Heart left ventricle (tissue), 16 donors: ENCODE measurements around the gene IDUA. TPM values are rescaled to one million over a fixed set of nuclear protein-coding genes. Genes with fewer than 3 reads are reported as not detected.
"Not testable (repeated sequence)": the region's sequence is repeated elsewhere in the genome, so short reads cannot be mapped to it uniquely, and the experiment has no call there.

ENCODE experiments used
- ATAC-seq, 4 donors: fragments of 200-7000 bp; cut with Tn5 transposase; one replicate each; pipeline ENCODE4 v1.9.1; 2020 to 2022; ENCODE audit warnings: moderate library complexity in 4 of 4, mild to moderate bottlenecking in 3 of 4, moderate number of reproducible peaks in 1 of 4
- DNase-seq, 5 donors: peaks; one replicate each; pipeline ENCODE4 v3.0.0-alpha.2; 2020
- H3K27ac ChIP-seq, 12 donors: fragments of 200-600 bp; sonication (generic) in 4 of 12; one replicate each; pipeline versions ENCODE4 v1.5.0 to v1.8.0; 2016 to 2022; ENCODE audit warnings: mild to moderate bottlenecking in 2 of 12
- H3K27me3 ChIP-seq, 9 donors: fragments of 200-600 bp; sonication (generic) in 2 of 9; one replicate each; pipeline versions ENCODE4 v1.5.1 to v1.8.0; 2016 to 2022; ENCODE audit warnings: mild to moderate bottlenecking in 3 of 9
- H3K36me3 ChIP-seq, 9 donors: fragments of 200-600 bp; sonication (generic) in 2 of 9; one replicate each; pipeline versions ENCODE4 v1.5.0 to v1.8.0; 2018 to 2022; ENCODE audit warnings: mild to moderate bottlenecking in 2 of 9
- H3K4me1 ChIP-seq, 12 donors: fragments of 200-600 bp; sonication (generic) in 4 of 12; one replicate each; pipeline versions ENCODE4 v1.5.0 to v1.8.0; 2016 to 2022; ENCODE audit warnings: mild to moderate bottlenecking in 3 of 12
- H3K4me3 ChIP-seq, 12 donors: fragments of 200-600 bp; sonication (generic) in 4 of 12; one replicate each; pipeline versions ENCODE4 v1.5.0 to v1.8.0; 2017 to 2022; ENCODE audit warnings: mild to moderate bottlenecking in 9 of 12, moderate library complexity in 4 of 12
- H3K9me3 ChIP-seq, 12 donors: fragments of 200-600 bp; sonication (generic) in 4 of 12; one replicate each; pipeline versions ENCODE4 v1.5.0 to v1.8.0; 2016 to 2022; ENCODE audit warnings: mild to moderate bottlenecking in 1 of 12
- CTCF ChIP-seq, 12 donors: fragments of 200-600 bp; sonication (generic) in 4 of 12; IDR thresholded peaks; one replicate each; pipeline versions ENCODE4 v1.5.0 to v1.8.0; 2018 to 2022; ENCODE audit warnings: antibody characterized with exemption in 12 of 12, mild to moderate bottlenecking in 5 of 12
- POLR2A ChIP-seq, 2 donors: fragments of 450-650 bp; IDR thresholded peaks; one replicate each; pipeline ENCODE4 v1.6.1; 2017; ENCODE audit warnings: antibody characterized with exemption in 2 of 2, mild to moderate bottlenecking in 2 of 2, moderate library complexity in 2 of 2
- WGBS, 4 donors: extraction: QIAGEN DNeasy Blood & Tissue Kit in 2 of 4; methylation state at CpG; one replicate each; pipeline versions ENCODE4 v1.1.5 to v1.1.7; 2013 to 2018; 5-methylcytosine and 5-hydroxymethylcytosine counted together
- intact Hi-C, 10 donors: fragments of 100-400 bp; cut with DNase I; formaldehyde crosslinking; loops; one replicate each; pipeline versions ENCODE4 v1.11.1 to v1.14.2; 2022
- polyA plus RNA-seq, 2 donors: library from polyadenylated mRNA; stranded (reverse); fragments of 200-250 nt; gene quantifications; one replicate each; pipeline ENCODE4 v1.2.3, GENCODE V29; 2013
- total RNA-seq, 9 donors: library from RNA; depleted of rRNA in 2 of 9; stranded (reverse); fragments of >200 nt in 2 of 9; fragmentation: NEBNext Ultra II Directional in 3 of 9; extraction: Animal tissue kit (Norgen Biotek cat#: 25700) in 3 of 9; gene quantifications; one replicate each; pipeline versions ENCODE4 v1.1.0 to v1.2.4, GENCODE V29; 2016 to 2023
- donor health status: ischemic (EF 13 %, LVEDD 7.1; RV severe dilation, severe dysfunction).
- donor health status: healthy with polysubstance abuse.
- donor health status: DM: no; HTN: yes; CAD: no.
- donor health status: DM: no; HTN: no; CAD: no.
- donor health status: ischemic (EF 25% LVEDD 6.9; RV normal size, moderate dysfunction).
- donor health status: ischemic (EF 25% LVEDD 5.7; RV mildly dilated, moderate dysfunction).
- donor health status: healthy.
- donor health status: DM: yes; HTN: yes; CAD: no.
- donor health status: ischemic (EF 35%, LVEDD 5.7; RV mildly dilated, moderate dysfunction).
- donor health status: nonischemic (EF 11% LVEDD 7.7; RV severe dilation, severe dysfunction).
- donor health status: DM: yes; HTN: yes; CAD: no.
- donor health status: PGD.
- donor health status: ischemic (EF 29% LVEDD 5.4; RV normal size, mild dysfunction).
- donor health status: nonischemic (EF 23%, LVEDD 6.1; RV moderate dilation, normal function).

The IDUA gene
- total and polyA plus RNA-seq, 11 donors, result 3.2 to 17.4 (median 6.8) TPM

GRCh38 chr4:1044469-1045192 is 57.8 kb downstream of the IDUA start:
- TF ChIP-seq CTCF (IDR thresholded peaks at IDR 0.05), result no peak
- TF ChIP-seq POLR2A (IDR thresholded peaks at IDR 0.05), result no peak
- Histone ChIP-seq H3K9me3 (no peaks in the 10 kb centered on the region), H3K4me3 (no peak overlapping the region), H3K4me1 (peaks cover 0 to 33% (median 21%) of the 10 kb centered on the region in 12 donors), H3K36me3 (no peaks in the 10 kb centered on the region), H3K27ac (peak overlapping the region in 4 of 12 donors; percentile 38 to 59 (median 46)), H3K27me3 (peaks cover 7 to 52% (median 25%) of the 10 kb centered on the region in 9 donors)
- WGBS, 4 donors, result 81 to 93% (median 85%) methylated on average over 6 to 12 of the region's 12 CpGs
- ATAC-seq (no peak), DNase-seq (peak in 3 of 5 donors; percentile 20 to 63 (median 29))
- intact Hi-C loops, result no loop called here

GRCh38 chr4:1045193-1045594 is 58.4 kb downstream of the IDUA start:
- Histone ChIP-seq H3K4me3 (no peak overlapping the region), H3K4me1 (peaks cover 0 to 30% (median 19%) of the 10 kb centered on the region in 12 donors), H3K27ac (no peak overlapping the region), H3K9me3 (no peaks in the 10 kb centered on the region), H3K27me3 (peaks cover 7 to 57% (median 25%) of the 10 kb centered on the region in 9 donors), H3K36me3 (no peaks in the 10 kb centered on the region)
- peak in 2 of 5 donors; percentile 19 to 25 for DNase-seq
- WGBS, 4 donors, result 77 to 85% (median 81%) methylated on average over 6 to 14 of the region's 14 CpGs
- TF ChIP-seq CTCF (IDR thresholded peaks at IDR 0.05) (no peak), POLR2A (IDR thresholded peaks at IDR 0.05) (no peak)
- intact Hi-C loops, result no loop called here
- no peak for ATAC-seq

GRCh38 chr4:1045595-1046201 is 58.9 kb downstream of the IDUA start:
- no peaks in the 10 kb centered on the region for H3K9me3 ChIP-seq
- WGBS, 4 donors, result 76 to 80% (median 79%) methylated on average over 27 to 36 of the region's 36 CpGs
- no peak overlapping the region for H3K27ac ChIP-seq
- H3K36me3 ChIP-seq, result no peaks in the 10 kb centered on the region
- ATAC-seq (no peak), DNase-seq (peak in 3 of 5 donors; percentile 22 to 47 (median 26))
- H3K4me1 ChIP-seq, result peaks cover 0 to 30% (median 19%) of the 10 kb centered on the region in 12 donors
- H3K27me3 ChIP-seq, result peaks cover 7 to 59% (median 25%) of the 10 kb centered on the region in 9 donors
- no peak for TF ChIP-seq POLR2A (IDR thresholded peaks at IDR 0.05)
- TF ChIP-seq CTCF (IDR thresholded peaks at IDR 0.05), result no peak
- intact Hi-C loops, result no loop called here
- H3K4me3 ChIP-seq, result no peak overlapping the region

GRCh38 chr4:1046581-1047011 is 59.8 kb downstream of the IDUA start:
- WGBS, 4 donors, result 17 to 31% (median 23%) methylated on average over 29 of the region's 29 CpGs
- DNase-seq (peak; percentile 70 to 81 (median 73)), ATAC-seq (peak in 1 of 4 donors; percentile 2)
- peak overlapping the region in 3 of 12 donors; percentile 5 to 70 (median 15) for H3K27ac ChIP-seq
- H3K4me1 ChIP-seq, result peaks cover 0 to 26% (median 19%) of the 10 kb centered on the region in 12 donors
- intact Hi-C loops, H3K9me3 ChIP-seq, H3K36me3 ChIP-seq: not testable (repeated sequence)
- H3K27me3 ChIP-seq, result peaks cover 7 to 60% (median 25%) of the 10 kb centered on the region in 9 donors
- H3K4me3 ChIP-seq, result peak overlapping the region in 7 of 12 donors; percentile 14 to 31 (median 26)
